T-helper 1 cell treated with Interleukin-12 subunit alpha and Interleukin-12 subunit beta and Interleukin-4 antibody, amounts not matched to agents 30 μg/mL and 1 μg/mL, for 36 hours (primary cell): ENCODE data around the gene IFNA14.

Source experiments
- H3K27ac Mint-ChIP-seq: one replicate; pipeline ENCODE4 v1.8.0; 2021; ENCODE audit warnings: mild to moderate bottlenecking, mixed read lengths
- H3K27me3 Mint-ChIP-seq: one replicate; pipeline ENCODE4 v1.8.0; 2021; ENCODE audit warnings: low read depth, mixed read lengths
- H3K36me3 Mint-ChIP-seq: one replicate; pipeline ENCODE4 v1.8.0; 2021; ENCODE audit warnings: low read depth, mixed read lengths
- H3K4me1 Mint-ChIP-seq: one replicate; pipeline ENCODE4 v1.8.0; 2021; ENCODE audit warnings: low read depth, mixed read lengths
- H3K4me3 Mint-ChIP-seq: one replicate; pipeline ENCODE4 v1.8.0; 2021; ENCODE audit warnings: mild to moderate bottlenecking, moderate library complexity, mixed read lengths
- H3K9me3 Mint-ChIP-seq: one replicate; pipeline ENCODE4 v1.8.0; 2021; ENCODE audit warnings: mixed read lengths

Gene IFNA14

DNA sequence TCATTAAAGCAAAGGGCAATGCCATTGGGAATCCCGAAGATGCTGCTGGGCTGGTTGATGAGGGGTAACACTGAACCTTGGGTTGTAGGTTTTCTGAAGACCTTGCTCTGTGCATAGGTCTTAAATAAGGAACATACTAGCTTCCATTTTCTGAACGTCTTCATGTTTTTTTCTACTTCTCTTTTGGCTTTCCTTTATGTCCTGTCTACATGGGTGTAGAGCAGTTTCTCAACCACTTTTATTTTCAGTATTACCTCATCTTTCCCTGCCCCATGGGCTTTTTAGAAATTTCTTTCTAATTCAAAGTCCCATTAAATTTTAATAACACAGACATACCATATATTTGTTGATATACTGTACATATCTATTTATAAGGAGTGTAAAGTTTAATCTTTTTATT, at the start of gene IFNA14:
IFNA14 (minus strand) TSS at position 95 of the 400 bp plus-strand sequence; CDS start at position 25, 70 bp downstream.
- Mint-ChIP-seq H3K27ac (no peak within 1 kb of the TSS), H3K4me3 (no peak within 1 kb of the TSS), H3K9me3 (no peaks in the 10 kb centered on the region), H3K36me3 (no peaks in the 10 kb centered on the region), H3K4me1 (peaks cover 8% of the 10 kb centered on the region), H3K27me3 (peaks cover 59% of the 10 kb centered on the region)

GRCh38 chr9:21287280-21287679, 47.5 kb upstream of the IFNA14 start:
- Mint-ChIP-seq H3K9me3 (no peaks in the 10 kb centered on the region), H3K27ac (no peak overlapping the region), H3K4me1 (no peaks in the 10 kb centered on the region), H3K4me3 (no peak overlapping the region), H3K36me3 (no peaks in the 10 kb centered on the region), H3K27me3 (peaks cover 14% of the 10 kb centered on the region)

- no peaks in the 10 kb centered on the region for H3K36me3 Mint-ChIP-seq
- no peaks in the 10 kb centered on the region for H3K9me3 Mint-ChIP-seq
- H3K4me3 Mint-ChIP-seq: no peak overlapping the region
- H3K27me3 Mint-ChIP-seq: peaks cover 14% of the 10 kb centered on the region
- no peak overlapping the region for H3K27ac Mint-ChIP-seq
- no peaks in the 10 kb centered on the region for H3K4me1 Mint-ChIP-seq
Observed at GRCh38 chr9:21286659-21287058, 46.9 kb upstream of the IFNA14 start.

GRCh38 chr9:21286099-21286498, 46.3 kb upstream of the IFNA14 start:
- Mint-ChIP-seq H3K36me3 (no peaks in the 10 kb centered on the region), H3K4me1 (no peaks in the 10 kb centered on the region), H3K9me3 (no peaks in the 10 kb centered on the region), H3K4me3 (no peak overlapping the region), H3K27me3 (peaks cover 20% of the 10 kb centered on the region), H3K27ac (no peak overlapping the region)

GRCh38 chr9:21281275-21281674, 41.5 kb upstream of the IFNA14 start:
- Mint-ChIP-seq H3K36me3 (no peaks in the 10 kb centered on the region), H3K27ac (no peak overlapping the region), H3K27me3 (peaks cover 12% of the 10 kb centered on the region), H3K4me3 (no peak overlapping the region), H3K4me1 (no peaks in the 10 kb centered on the region), H3K9me3 (no peaks in the 10 kb centered on the region)

GRCh38 chr9:21268347-21268657, 28.5 kb upstream of the IFNA14 start:
- H3K27me3 Mint-ChIP-seq: peaks cover 42% of the 10 kb centered on the region
- no peak overlapping the region for H3K27ac Mint-ChIP-seq
- H3K4me1 Mint-ChIP-seq: no peaks in the 10 kb centered on the region
- no peaks in the 10 kb centered on the region for H3K9me3 Mint-ChIP-seq
- H3K36me3 Mint-ChIP-seq: no peaks in the 10 kb centered on the region
- no peak overlapping the region for H3K4me3 Mint-ChIP-seq

- H3K4me1 Mint-ChIP-seq: no peaks in the 10 kb centered on the region
- no peaks in the 10 kb centered on the region for H3K9me3 Mint-ChIP-seq
- H3K36me3 Mint-ChIP-seq: no peaks in the 10 kb centered on the region
- H3K4me3 Mint-ChIP-seq: no peak overlapping the region
- H3K27ac Mint-ChIP-seq: no peak overlapping the region
- H3K27me3 Mint-ChIP-seq: peaks cover 42% of the 10 kb centered on the region
Observed at GRCh38 chr9:21267485-21268346, 27.9 kb upstream of the IFNA14 start.

DNA sequence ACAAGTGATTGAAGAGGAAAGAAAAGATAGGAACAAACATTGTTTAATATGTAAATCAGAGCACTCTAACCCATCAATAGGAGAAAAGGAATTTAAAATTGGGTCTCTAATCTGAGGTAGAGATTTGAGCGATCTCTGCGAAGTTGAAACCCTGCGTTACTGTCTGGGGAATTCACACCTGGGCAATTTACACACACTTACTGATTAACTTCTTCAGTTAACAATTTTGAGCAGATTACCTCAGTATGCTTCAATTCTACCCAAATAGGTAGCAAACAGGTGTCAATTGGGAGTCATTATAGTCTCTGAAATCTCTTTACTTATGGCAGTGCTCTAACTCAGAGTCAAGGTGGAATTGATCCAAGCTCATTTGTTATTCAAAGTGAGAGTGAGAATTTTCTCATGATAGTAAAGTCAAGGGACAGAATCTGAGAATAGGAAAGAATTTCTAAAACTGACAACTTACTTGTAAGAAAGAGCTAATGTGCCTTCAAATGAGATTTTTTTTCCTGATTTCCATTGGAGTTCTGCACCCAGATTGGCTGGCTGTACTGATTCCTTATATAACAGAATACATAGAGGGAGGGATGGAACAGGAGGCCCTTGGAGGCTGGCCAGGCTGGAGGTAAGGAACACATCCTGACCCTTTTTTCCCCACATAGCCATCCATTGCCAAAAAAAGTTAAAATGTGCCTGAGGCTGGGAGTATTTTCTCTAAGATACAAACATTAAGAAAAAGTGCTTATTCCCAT, 27.1 kb upstream of the IFNA14 start:
- peaks cover 42% of the 10 kb centered on the region for H3K27me3 Mint-ChIP-seq
- no peak overlapping the region for H3K4me3 Mint-ChIP-seq
- H3K27ac Mint-ChIP-seq: no peak overlapping the region
- H3K4me1 Mint-ChIP-seq: no peaks in the 10 kb centered on the region
- no peaks in the 10 kb centered on the region for H3K36me3 Mint-ChIP-seq
- no peaks in the 10 kb centered on the region for H3K9me3 Mint-ChIP-seq

GRCh38 chr9:21265421-21266189, 25.8 kb upstream of the IFNA14 start:
- Mint-ChIP-seq H3K9me3 (no peaks in the 10 kb centered on the region), H3K4me3 (no peak overlapping the region), H3K4me1 (no peaks in the 10 kb centered on the region), H3K27me3 (peaks cover 41% of the 10 kb centered on the region), H3K36me3 (no peaks in the 10 kb centered on the region), H3K27ac (no peak overlapping the region)

DNA sequence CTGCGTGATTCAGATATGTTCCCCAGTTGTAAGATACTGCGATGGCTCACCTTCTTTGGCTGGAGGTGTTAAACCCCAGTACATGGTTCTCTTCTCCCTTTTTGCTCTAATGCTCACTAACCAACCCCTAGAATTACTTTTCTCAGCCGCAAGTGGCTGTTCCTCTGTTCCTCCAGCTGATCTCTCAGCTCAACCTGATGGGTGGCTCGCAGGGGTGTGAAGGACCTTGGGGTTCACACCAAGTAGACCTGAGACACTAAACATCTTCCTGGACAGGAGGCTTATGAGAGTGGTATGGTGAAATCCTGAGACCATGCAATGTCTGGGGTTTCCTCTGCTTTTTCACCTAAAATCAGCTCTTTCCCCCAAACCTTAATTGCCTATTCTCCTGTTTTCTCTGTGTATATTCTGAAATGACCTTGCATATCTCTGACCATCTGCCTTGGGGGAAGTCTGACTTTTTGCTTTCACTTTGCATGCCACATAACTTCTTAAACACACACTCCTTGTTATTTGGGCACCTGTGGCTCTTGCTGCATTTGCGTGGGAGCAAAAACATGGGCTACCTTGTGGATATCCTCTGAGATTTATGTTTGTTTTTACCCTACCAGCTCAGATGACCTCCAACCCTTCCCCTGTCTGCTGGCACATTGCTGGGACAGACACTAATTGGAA, 15.9 kb upstream of the IFNA14 start:
- no peak overlapping the region for H3K4me3 Mint-ChIP-seq
- no peaks in the 10 kb centered on the region for H3K36me3 Mint-ChIP-seq
- H3K4me1 Mint-ChIP-seq: peaks cover 4% of the 10 kb centered on the region
- H3K27ac Mint-ChIP-seq: no peak overlapping the region
- H3K27me3 Mint-ChIP-seq: peaks cover 43% of the 10 kb centered on the region
- H3K9me3 Mint-ChIP-seq: no peaks in the 10 kb centered on the region

DNA sequence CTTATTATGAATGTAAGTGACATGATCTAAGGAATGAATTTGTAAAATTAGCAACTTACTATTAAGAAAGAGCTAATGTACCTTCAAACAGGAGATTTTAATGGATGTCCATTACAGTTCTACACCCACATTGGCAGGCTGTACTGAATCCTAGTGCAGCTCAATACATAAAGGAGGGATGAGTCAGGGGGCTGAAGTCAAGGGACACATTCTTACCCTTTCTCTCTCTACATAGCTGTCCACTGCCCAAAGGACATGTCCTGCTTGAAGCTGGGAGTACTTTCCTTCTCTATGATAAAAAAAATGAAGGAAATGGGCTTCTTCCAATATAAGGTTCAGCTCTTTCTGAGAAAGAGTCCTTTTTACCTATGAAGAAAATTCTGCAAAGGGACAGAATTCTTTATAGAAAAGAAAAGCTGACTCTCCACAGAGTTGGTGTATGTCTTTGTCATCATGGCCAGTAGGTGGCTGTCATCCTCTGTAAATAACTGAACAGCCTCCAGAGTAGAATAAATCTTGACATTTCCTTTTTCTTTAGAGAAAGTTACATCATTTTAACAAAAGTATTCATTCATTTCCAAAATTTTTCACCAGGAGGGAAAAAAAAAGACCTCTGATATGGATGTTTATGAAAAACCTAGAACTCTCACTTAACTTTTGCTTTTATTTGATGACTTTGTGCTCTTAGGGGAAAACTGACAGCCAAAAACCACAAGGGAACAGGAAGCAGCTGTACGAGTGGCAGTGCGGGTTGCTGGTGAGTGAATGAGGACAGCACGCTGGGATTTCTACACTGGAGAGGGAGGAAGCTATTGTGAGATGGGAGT, 13.1 kb upstream of the IFNA14 start:
- H3K27me3 Mint-ChIP-seq: peaks cover 54% of the 10 kb centered on the region
- H3K4me1 Mint-ChIP-seq: peaks cover 4% of the 10 kb centered on the region
- no peaks in the 10 kb centered on the region for H3K36me3 Mint-ChIP-seq
- H3K4me3 Mint-ChIP-seq: no peak overlapping the region
- no peak overlapping the region for H3K27ac Mint-ChIP-seq
- H3K9me3 Mint-ChIP-seq: no peaks in the 10 kb centered on the region

DNA sequence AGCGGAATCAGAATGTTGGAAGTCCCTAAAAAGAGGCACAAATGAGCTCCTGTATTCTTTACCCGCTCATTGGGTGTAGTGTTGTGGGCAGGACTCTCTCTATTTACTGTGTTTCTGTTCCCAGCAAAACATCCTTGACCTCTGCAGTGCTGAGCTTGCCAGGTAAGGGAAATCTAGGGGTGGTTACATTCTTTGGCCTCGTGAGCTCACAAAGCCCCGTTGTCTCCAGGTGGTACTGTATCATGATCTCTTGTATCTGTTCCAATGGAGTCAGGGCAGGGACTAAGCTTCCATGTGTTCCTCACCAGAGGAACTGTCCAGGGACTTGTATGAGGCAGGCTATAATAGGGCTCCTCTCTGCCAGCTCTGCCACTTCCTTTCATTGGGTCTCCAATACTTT, 11.8 kb upstream of the IFNA14 start:
- Mint-ChIP-seq H3K36me3 (no peaks in the 10 kb centered on the region), H3K27me3 (peaks cover 48% of the 10 kb centered on the region), H3K27ac (no peak overlapping the region), H3K4me3 (no peak overlapping the region), H3K9me3 (no peaks in the 10 kb centered on the region), H3K4me1 (peaks cover 4% of the 10 kb centered on the region)

DNA sequence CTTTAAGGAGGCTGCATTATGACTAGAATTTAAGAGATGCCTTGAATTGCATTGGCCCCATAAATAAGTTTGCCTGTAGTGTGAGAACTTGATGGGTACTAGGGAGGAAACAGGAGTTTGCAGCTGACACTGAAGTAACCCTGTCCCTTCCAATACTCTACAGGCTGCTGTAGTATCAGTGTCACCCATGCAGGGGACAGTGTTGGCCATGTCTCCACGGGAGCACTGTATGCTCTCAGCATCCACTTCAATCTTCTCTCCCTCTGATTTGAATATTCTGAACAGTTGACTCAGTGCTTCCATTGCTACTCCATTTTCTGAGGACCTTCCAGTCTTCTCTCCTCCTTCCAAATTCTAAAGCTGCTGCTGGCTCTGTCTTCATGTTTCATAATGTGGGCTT, 11.4 kb upstream of the IFNA14 start:
- no peaks in the 10 kb centered on the region for H3K36me3 Mint-ChIP-seq
- H3K27me3 Mint-ChIP-seq: peaks cover 44% of the 10 kb centered on the region
- H3K27ac Mint-ChIP-seq: no peak overlapping the region
- peaks cover 4% of the 10 kb centered on the region for H3K4me1 Mint-ChIP-seq
- no peak overlapping the region for H3K4me3 Mint-ChIP-seq
- H3K9me3 Mint-ChIP-seq: no peaks in the 10 kb centered on the region
